GM13977 (cell line): ENCODE measurements around the gene HP1BP3.
"Not testable (repeated sequence)": the region's sequence is repeated elsewhere in the genome, so short reads cannot be mapped to it uniquely, and the experiment has no call there.

Source experiments
- DNase-seq: peaks from one replicate; pipeline ENCODE4 v3.0.0; 2012; ENCODE audit warnings: low spot score
- in situ Hi-C: fragments of 300-500 bp; cut with MboI; formaldehyde crosslinking; loops from one replicate; pipeline ENCODE4 v1.12.0; 2022; ENCODE audit warnings: low sequenced_read_pairs, low pct_unique_long_range_greater_than_20kb, mixed read lengths, inconsistent platforms; ENCODE audit not compliant: unreplicated experiment
- TF ChIP-seq, protein P1 (sequence below): IDR thresholded peaks from 2 replicates; pipeline ENCODE4 v1.5.1; 2012; ENCODE audit warnings: mild to moderate bottlenecking, control low read depth; ENCODE audit not compliant: insufficient read depth; ENCODE audit errors: extremely low read depth, missing control alignments

The HP1BP3 gene

DNA sequence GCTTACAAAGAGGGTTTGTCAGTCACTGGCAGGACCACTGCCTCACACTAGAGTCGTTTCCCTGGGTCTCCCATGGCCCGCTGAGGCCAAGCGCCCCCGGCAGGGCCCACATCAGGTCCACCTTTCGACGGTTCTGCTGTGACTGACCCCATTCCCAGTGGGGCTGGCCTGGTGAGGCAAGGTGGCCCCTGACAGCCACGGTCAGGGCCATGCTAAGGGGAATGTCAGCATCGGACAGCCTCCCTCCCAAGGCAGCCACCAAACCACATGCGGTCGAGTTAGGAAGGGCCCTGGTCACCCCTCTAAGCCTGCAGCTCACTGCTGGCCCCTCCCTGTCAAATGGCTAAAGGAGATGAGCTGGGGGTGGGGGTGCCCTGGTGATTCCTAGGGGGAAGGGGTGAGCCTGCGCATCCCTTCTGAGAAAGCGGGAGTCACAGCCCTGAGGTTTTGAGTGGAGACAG is 66.4 kb downstream of the HP1BP3 start:
- no peak for DNase-seq
- in situ Hi-C loops: no loop called here
- TF ChIP-seq, protein P1, sequence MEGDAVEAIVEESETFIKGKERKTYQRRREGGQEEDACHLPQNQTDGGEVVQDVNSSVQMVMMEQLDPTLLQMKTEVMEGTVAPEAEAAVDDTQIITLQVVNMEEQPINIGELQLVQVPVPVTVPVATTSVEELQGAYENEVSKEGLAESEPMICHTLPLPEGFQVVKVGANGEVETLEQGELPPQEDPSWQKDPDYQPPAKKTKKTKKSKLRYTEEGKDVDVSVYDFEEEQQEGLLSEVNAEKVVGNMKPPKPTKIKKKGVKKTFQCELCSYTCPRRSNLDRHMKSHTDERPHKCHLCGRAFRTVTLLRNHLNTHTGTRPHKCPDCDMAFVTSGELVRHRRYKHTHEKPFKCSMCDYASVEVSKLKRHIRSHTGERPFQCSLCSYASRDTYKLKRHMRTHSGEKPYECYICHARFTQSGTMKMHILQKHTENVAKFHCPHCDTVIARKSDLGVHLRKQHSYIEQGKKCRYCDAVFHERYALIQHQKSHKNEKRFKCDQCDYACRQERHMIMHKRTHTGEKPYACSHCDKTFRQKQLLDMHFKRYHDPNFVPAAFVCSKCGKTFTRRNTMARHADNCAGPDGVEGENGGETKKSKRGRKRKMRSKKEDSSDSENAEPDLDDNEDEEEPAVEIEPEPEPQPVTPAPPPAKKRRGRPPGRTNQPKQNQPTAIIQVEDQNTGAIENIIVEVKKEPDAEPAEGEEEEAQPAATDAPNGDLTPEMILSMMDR: no peak

DNA sequence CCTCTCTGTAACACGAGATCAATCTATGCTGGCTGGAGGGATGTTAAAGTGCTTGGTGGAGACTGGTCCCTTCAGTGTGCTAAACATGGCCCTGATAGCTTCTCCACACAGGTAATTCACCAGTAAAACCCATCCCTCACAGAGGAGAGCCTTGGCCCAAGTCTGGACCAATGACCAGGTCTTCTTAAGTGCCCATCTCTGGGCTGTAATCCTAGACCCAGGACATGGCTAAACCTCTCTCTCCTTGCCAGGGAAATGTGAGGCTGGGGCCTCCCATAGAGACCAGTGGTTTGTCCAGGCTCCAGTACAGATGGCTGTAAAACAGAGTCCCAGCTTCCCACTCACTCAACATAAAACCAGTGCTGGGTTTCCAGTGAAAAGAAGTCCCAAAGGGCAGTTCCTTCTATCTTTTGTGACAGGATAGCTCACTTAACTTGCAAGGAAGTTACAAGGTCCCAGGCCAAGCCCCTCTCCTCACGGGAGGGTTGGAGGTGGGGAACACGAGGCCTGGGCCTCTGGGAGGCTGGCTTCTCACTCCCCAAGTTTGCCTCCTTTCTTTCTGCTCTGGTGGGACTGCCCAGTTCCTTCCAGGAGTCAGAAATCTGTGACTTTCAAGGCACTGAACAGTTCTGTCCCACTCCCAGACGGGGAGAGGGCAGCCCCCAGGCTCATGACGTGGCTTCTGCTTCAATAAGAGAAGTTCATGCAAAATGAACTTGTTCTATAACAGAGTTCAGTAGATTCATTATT is 67.1 kb downstream of the HP1BP3 start:
- no peak for DNase-seq
- in situ Hi-C loops: no loop called here
- TF ChIP-seq, protein P1: no peak

DNA sequence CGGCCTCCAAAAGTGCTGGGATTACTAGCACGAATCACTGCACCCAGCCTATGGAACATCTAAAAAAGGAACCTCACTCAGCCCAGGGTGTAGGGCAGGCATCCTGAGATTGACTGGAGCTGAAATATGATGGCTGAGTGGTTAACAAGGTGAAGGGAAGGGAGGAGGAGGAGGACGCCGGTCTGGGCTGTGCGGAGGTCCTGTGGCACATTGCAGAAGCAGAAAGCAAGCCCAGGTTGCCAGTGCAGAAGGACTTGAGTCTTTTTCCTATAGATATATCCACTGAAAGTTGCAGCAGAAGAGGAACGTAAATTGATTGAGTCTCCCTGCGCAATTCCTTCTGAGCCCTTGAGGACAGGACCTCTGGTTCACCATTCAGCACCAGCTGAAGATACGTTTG is 67.8 kb downstream of the HP1BP3 start:
- in situ Hi-C loops: no loop called here
- TF ChIP-seq, protein P1: no peak
- DNase-seq: no peak

DNA sequence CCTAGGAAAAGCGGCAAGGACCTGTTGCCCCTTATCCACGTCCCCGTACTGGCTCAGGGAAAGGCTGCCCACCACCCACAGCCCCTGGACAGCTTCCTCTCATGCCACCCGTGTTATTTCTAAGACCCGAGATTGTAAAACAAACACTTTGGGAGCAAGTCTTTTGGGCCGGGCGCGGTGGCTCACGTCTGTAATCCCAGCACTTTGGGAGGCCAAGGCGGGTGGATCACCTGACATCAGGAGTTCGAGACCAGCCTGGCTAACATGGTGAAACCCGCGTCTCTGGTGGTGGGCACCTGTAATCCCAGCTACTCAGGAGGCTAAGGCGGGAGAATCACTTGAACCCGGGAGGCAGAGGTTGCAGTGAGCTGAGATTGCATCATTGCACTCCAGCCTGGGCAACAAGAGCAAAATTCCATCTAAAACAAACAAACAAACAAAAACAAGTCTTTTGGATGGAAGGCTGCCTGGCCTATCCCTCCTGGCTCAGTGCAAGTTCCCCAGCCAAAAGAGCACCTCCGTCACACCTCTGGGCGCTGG is 68.7 kb downstream of the HP1BP3 start:
- DNase-seq, in situ Hi-C loops: not testable (repeated sequence)

DNA sequence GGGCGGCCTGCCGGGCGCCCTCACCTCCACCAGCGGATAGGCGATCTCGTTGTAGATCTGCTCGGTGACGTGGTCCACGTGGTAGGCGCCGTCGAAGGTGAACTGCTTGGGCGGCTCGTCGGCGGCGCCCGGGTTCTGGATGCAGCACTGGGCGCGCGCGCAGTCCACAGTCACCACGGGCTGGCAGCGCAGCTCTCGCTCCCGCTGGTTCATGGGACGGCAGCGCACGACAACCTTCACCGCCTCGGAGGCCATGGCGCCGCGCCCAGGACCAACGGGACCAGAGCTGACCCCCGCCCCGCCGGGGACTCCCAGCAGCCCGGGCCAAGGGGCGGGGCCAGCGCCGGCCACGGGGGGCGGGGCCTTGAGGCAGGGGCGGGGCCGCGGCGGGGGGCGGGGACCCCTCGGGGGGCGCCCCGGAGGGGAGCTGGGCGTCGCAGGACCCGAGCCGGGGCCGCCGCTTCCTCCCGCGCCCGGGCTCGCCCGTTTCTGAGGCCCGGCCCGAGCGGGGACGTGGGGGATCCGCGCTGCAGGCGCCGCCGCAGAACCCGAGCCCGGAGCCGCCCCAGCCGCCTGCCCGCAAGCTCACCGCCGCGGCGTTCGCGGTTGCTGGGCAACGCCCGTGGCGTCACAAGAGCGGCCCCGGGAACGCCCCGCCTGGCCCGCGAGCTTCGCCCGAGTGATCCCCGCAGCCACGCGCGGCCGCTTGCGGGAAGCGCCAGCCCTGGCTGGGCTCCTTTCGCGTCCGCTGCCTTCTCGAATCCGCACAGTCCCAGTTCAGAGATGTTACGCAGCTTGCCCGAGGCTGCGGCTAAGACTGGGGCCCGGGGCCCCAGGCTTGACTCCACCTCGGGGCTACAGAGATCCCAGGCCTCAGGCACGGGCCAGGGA is 69.4 kb downstream of the HP1BP3 start, which contains the start of gene KIF17:
Gene KIF17, minus strand, starts transcription at position 556 of the 891 bp plus-strand sequence. Its CDS starts 301 bp downstream, at position 255.
- in situ Hi-C loops: no loop called here
- DNase-seq: peak; percentile 86
- TF ChIP-seq, protein P1: no peak

DNA sequence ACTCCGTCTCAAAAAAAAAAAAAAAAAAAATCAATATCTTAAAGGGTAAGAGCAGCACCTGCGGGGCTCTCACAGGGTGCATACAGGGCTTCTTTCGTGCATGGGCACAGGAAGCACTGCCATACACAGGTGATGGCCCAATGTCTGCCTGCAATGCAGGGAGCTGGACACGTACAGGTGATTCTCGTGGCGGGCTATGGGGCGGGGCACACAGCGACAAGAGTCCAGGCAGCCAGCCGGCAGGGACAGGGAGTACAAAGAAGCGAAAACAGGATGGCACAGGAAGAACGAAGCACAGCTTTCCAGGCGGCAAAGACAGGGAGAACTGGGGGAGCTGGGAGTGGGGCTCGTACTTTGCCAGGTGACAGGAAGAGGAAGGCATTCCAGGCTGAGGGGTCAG is 70.9 kb downstream of the HP1BP3 start:
- DNase-seq: no peak
- in situ Hi-C loops: no loop called here
- TF ChIP-seq, protein P1: no peak
